Breast epithelium (tissue), 3 donors: ENCODE results near the gene CCR8.

ENCODE experiments used
- POLR2AphosphoS5 ChIP-seq, 3 donors: sonication (generic); formaldehyde crosslinking; IDR thresholded peaks; one replicate each; pipeline ENCODE4 v1.6.1; 2017; ENCODE audit warnings: antibody characterized with exemption in 3 of 3
- TF ChIP-seq, protein P1 (sequence below), 3 donors: fragments of 450-650 bp; IDR thresholded peaks; one replicate each; pipeline ENCODE4 v1.5.1; 2016 to 2017; ENCODE audit warnings: antibody characterized with exemption in 3 of 3, mild to moderate bottlenecking in 3 of 3, moderate library complexity in 3 of 3

DNA sequence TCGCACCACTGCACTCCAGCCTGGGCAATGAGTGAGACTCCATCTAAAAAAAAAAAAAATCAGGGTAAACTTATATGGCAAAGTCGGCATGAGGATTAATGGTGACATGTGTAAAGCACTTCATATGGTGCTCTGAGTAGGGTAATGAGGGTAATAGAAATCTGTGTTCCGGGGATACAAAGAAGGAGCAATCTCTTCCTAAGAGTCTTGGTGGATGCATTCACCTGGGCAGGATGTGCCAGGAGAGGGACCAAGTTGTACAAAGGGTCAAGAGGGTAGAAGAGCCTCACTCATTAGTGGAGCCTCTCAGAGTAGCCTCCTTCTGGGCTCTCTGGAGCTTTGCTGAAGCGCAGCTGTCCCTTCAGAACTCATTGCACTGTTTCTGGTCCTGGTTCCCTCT is 40.4 kb upstream of the CCR8 start:
- TF ChIP-seq, protein P1, sequence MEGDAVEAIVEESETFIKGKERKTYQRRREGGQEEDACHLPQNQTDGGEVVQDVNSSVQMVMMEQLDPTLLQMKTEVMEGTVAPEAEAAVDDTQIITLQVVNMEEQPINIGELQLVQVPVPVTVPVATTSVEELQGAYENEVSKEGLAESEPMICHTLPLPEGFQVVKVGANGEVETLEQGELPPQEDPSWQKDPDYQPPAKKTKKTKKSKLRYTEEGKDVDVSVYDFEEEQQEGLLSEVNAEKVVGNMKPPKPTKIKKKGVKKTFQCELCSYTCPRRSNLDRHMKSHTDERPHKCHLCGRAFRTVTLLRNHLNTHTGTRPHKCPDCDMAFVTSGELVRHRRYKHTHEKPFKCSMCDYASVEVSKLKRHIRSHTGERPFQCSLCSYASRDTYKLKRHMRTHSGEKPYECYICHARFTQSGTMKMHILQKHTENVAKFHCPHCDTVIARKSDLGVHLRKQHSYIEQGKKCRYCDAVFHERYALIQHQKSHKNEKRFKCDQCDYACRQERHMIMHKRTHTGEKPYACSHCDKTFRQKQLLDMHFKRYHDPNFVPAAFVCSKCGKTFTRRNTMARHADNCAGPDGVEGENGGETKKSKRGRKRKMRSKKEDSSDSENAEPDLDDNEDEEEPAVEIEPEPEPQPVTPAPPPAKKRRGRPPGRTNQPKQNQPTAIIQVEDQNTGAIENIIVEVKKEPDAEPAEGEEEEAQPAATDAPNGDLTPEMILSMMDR (IDR thresholded peaks at IDR 0.05) = no peak
- TF ChIP-seq POLR2AphosphoS5 (IDR thresholded peaks at IDR 0.05) = no peak
